Stimulated activated CD4-positive, alpha-beta T cell treated with anti-CD3 and anti-CD28 coated beads, Interleukin-2, amount 100 ng/mL, for 24 hours (primary cell): ENCODE measurements around the gene LDAH.

Experiments used
- DNase-seq, 2 donors: peaks; one replicate each; pipeline ENCODE4 v3.0.0-alpha.2; 2020

The LDAH gene

GRCh38 chr2:20771299-20771698 is 51.6 kb downstream of the LDAH start:
- DNase-seq, result no peak

GRCh38 chr2:20766798-20767644 is 55.9 kb downstream of the LDAH start:
- DNase-seq, result no peak

- no peak for DNase-seq
Observed at GRCh38 chr2:20766213-20766612, 56.7 kb downstream of the LDAH start.

GRCh38 chr2:20762945-20763683 is 59.8 kb downstream of the LDAH start:
- no peak for DNase-seq

- no peak for DNase-seq
Observed at GRCh38 chr2:20759487-20759886, 63.4 kb downstream of the LDAH start.

GRCh38 chr2:20758997-20759396 is 63.9 kb downstream of the LDAH start:
- no peak for DNase-seq

GRCh38 chr2:20757405-20758090 is 65.4 kb downstream of the LDAH start:
- no peak for DNase-seq

- DNase-seq, result no peak
Observed at GRCh38 chr2:20755132-20755800, 67.6 kb downstream of the LDAH start.

GRCh38 chr2:20752293-20752692 is 70.6 kb downstream of the LDAH start:
- no peak for DNase-seq

GRCh38 chr2:20747317-20747716 is 75.6 kb downstream of the LDAH start:
- no peak for DNase-seq

- no peak for DNase-seq
Observed at GRCh38 chr2:20745924-20746555, 76.9 kb downstream of the LDAH start.

- no peak for DNase-seq
Observed at GRCh38 chr2:20744366-20745335, 78.2 kb downstream of the LDAH start.

- DNase-seq, result no peak
Observed at GRCh38 chr2:20738772-20739171, 84.1 kb downstream of the LDAH start.

- DNase-seq, result no peak
Observed at GRCh38 chr2:20737505-20737904, 85.4 kb downstream of the LDAH start.

GRCh38 chr2:20728114-20728758 is 94.7 kb downstream of the LDAH start:
- DNase-seq, result no peak

GRCh38 chr2:20726913-20727312 is 96.0 kb downstream of the LDAH start:
- DNase-seq, result no peak

GRCh38 chr2:20725782-20726181 is 97.1 kb downstream of the LDAH start:
- DNase-seq, result no peak

GRCh38 chr2:20724500-20725053 is 98.3 kb downstream of the LDAH start:
- DNase-seq, result no peak

GRCh38 chr2:20723543-20723942 is 99.4 kb downstream of the LDAH start:
- no peak for DNase-seq

- no peak for DNase-seq
Observed at GRCh38 chr2:20722592-20723240, 100.2 kb downstream of the LDAH start.
